Endothelial cell of umbilical vein (primary cell): ENCODE data around the gene TLE3. TPM values are rescaled to one million over a fixed set of nuclear protein-coding genes. Genes with fewer than 3 reads are reported as not detected.

Experiments used
- BruUV-seq: library from RNA; stranded (reverse); fragments of 400-500 nt; replicated peaks from 2 replicates; lab custom pipeline; 2021; lab: Mats Ljungman, UMichigan
- CTCF ChIA-PET: fragments of 300-600, 350-600 bp; sonication (Branson Sonifier 250); formaldehyde crosslinking; loops from one replicate; lab custom pipeline; 2021; ENCODE audit warnings: antibody characterized with exemption, inconsistent platforms; lab: Charles Lee
- POLR2A ChIA-PET: fragments of 300-600, 350-600 bp; sonication (Branson Sonifier 250); formaldehyde crosslinking; loops from one replicate; lab custom pipeline; 2021; ENCODE audit warnings: antibody characterized with exemption, inconsistent platforms; lab: Charles Lee
- DNase-seq: peaks from one replicate; pipeline ENCODE4 v3.0.0-alpha.2; 2011; ENCODE audit warnings: low read depth, low spot score
- FAIRE-seq: peaks from 2 replicates; lab custom pipeline; 2011; peaks lifted over from hg19 to GRCh38; lab: Jason Lieb, UNC
- H2AFZ ChIP-seq: 2 replicates; pipeline ENCODE4 v1.6.0; 2012; ENCODE audit warnings: low read depth, low read length, control low read depth, inconsistent platforms
- H3K27ac ChIP-seq: 2 replicates; pipeline ENCODE4 v1.5.1; 2011; ENCODE audit warnings: low read depth, mild to moderate bottlenecking, control low read depth, low read length, moderate library complexity; ENCODE audit not compliant: insufficient read depth
- H3K27me3 ChIP-seq, 2 experiments: 2 replicates each; pipeline versions ENCODE4 v1.6.0 to v1.6.1; 2011; ENCODE audit warnings: low read length in 2 of 2, mixed read lengths in 1 of 2; ENCODE audit not compliant: control insufficient read depth in 2 of 2, insufficient read depth in 2 of 2
- H3K36me3 ChIP-seq, 2 experiments: 2 replicates in 1 of 2; 3 replicates in 1 of 2; pipeline ENCODE4 v1.5.1; 2011; ENCODE audit warnings: low read length in 2 of 2, mild to moderate bottlenecking in 1 of 2, moderate library complexity in 1 of 2; ENCODE audit not compliant: control insufficient read depth in 2 of 2, insufficient read depth in 2 of 2; ENCODE audit errors: extremely low read depth in 1 of 2
- H3K4me1 ChIP-seq: 3 replicates; pipeline ENCODE4 v1.5.1; 2011; ENCODE audit warnings: mild to moderate bottlenecking, low read length; ENCODE audit not compliant: control insufficient read depth, insufficient read depth; ENCODE audit errors: extremely low read depth
- H3K4me2 ChIP-seq: 2 replicates; pipeline ENCODE4 v1.6.1; 2011; ENCODE audit warnings: low read length, control low read depth, mixed read lengths; ENCODE audit not compliant: insufficient read depth
- H3K4me3 ChIP-seq, 3 experiments: fragments of 200-600 bp in 1 of 3; sonication (generic), shearing (Covaris generic) in 1 of 3; replicated peaks in 1 of 3; 2 replicates each; pipeline ENCODE4 v1.5.1; 2011 to 2016; ENCODE audit warnings: control low read depth in 3 of 3, low read length in 3 of 3, mild to moderate bottlenecking in 2 of 3, inconsistent platforms in 1 of 3, low read depth in 1 of 3, moderate library complexity in 1 of 3; ENCODE audit not compliant: insufficient read depth in 1 of 3
- H3K79me2 ChIP-seq: 2 replicates; pipeline ENCODE4 v1.6.0; 2012; ENCODE audit warnings: low read length, inconsistent platforms; ENCODE audit not compliant: control insufficient read depth, insufficient read depth
- H3K9ac ChIP-seq: replicated peaks from 2 replicates; pipeline ENCODE3; 2011; ENCODE audit warnings: low read length, control low read depth; ENCODE audit not compliant: insufficient read depth; ENCODE audit errors: extremely low read depth
- H3K9me1 ChIP-seq: replicated peaks from 3 replicates; pipeline ENCODE4 v1.6.0; 2011; ENCODE audit warnings: mild to moderate bottlenecking, low read length; ENCODE audit not compliant: control insufficient read depth, insufficient read depth; ENCODE audit errors: extremely low read depth
- H3K9me3 ChIP-seq: replicated peaks from 2 replicates; pipeline ENCODE4 v1.5.1; 2012; ENCODE audit warnings: low read length, inconsistent platforms; ENCODE audit not compliant: control insufficient read depth, insufficient read depth
- H4K20me1 ChIP-seq: replicated peaks from 2 replicates; pipeline ENCODE3; 2011; ENCODE audit warnings: mild to moderate bottlenecking, low read length; ENCODE audit not compliant: control insufficient read depth, insufficient read depth; ENCODE audit errors: extremely low read depth
- EZH2 ChIP-seq: IDR thresholded peaks from 2 replicates; pipeline ENCODE4 v1.6.1; 2012; ENCODE audit warnings: borderline replicate concordance, low read depth, mild to moderate bottlenecking, moderate library complexity, low read length, inconsistent platforms; ENCODE audit not compliant: severe bottlenecking
- FOS ChIP-seq: IDR thresholded peaks from 2 replicates; pipeline ENCODE4 v1.6.1; 2011; ENCODE audit warnings: mild to moderate bottlenecking, low read length, moderate library complexity, borderline replicate concordance; ENCODE audit not compliant: insufficient read depth
- GATA2 ChIP-seq: IDR thresholded peaks from 2 replicates; pipeline ENCODE4 v1.7.0; 2011; ENCODE audit warnings: low read depth, mild to moderate bottlenecking, moderate library complexity, mixed read lengths, low read length; ENCODE audit not compliant: insufficient read length, insufficient read depth
- JUN ChIP-seq: IDR thresholded peaks from 2 replicates; pipeline ENCODE4 v1.6.1; 2011; ENCODE audit warnings: borderline replicate concordance, low read depth; ENCODE audit not compliant: insufficient read length, insufficient read depth
- MYC ChIP-seq: IDR thresholded peaks from one replicate; pipeline ENCODE4 v1.6.1; 2011; ENCODE audit warnings: mild to moderate bottlenecking, low read depth, low read length
- POLR2A ChIP-seq: IDR thresholded peaks from 2 replicates; pipeline ENCODE4 v1.6.1; 2012; ENCODE audit warnings: low read depth, mild to moderate bottlenecking, control low read depth, low read length
- POLR2AphosphoS5 ChIP-seq: IDR thresholded peaks from 2 replicates; pipeline ENCODE4 v1.6.1; 2012; ENCODE audit warnings: low read depth, mild to moderate bottlenecking, control low read depth, low read length, moderate library complexity; ENCODE audit not compliant: insufficient read depth
- dilution Hi-C: fragments of 300-500 bp; cut with MboI; formaldehyde crosslinking; loops from one replicate; pipeline ENCODE4 v1.15.0; 2019; ENCODE audit warnings: low sequenced_read_pairs; ENCODE audit not compliant: extremely low pct_ligation_motif_present
- intact Hi-C: fragments of 100-400 bp; cut with micrococcal nuclease; formaldehyde crosslinking; loops from one replicate; pipeline ENCODE4 v1.10.0; 2022
- polyA plus RNA-seq, 4 experiments: library from polyadenylated mRNA; depleted of rRNA in 3 of 4; stranded (reverse) in 3 of 4; unstranded in 1 of 4; fragments of >200 nt; gene quantifications; 2 replicates each; pipeline versions ENCODE4 v1.2.1 to v1.2.3, GENCODE V29; 2011 to 2012; ENCODE audit warnings: missing spikeins in 1 of 4
- total RNA-seq: library from RNA; stranded (reverse); gene quantifications from 2 replicates; pipeline ENCODE4 v1.2.3, GENCODE V29; 2021
- TF ChIP-seq, protein P1 (sequence below), 2 donors: IDR thresholded peaks; 1 replicate in 1 of 2; 2 replicates in 1 of 2; pipeline ENCODE4 v1.5.1; 2011; ENCODE audit warnings: low read length in 2 of 2, mild to moderate bottlenecking in 2 of 2, moderate library complexity in 2 of 2, control low read depth in 1 of 2, inconsistent platforms in 1 of 2, low read depth in 1 of 2; ENCODE audit not compliant: insufficient read depth in 1 of 2; ENCODE audit errors: extremely low read depth in 1 of 2
- TF ChIP-seq, protein P2 (sequence below): IDR thresholded peaks from 2 replicates; pipeline ENCODE4 v1.6.1; 2011; ENCODE audit not compliant: insufficient read depth, insufficient read length

Gene TLE3
- total and polyA plus RNA-seq, 2 donors (not counting 3 experiments of a cell fraction or from before 2014, with no cell fraction given): 40.5 to 56.9 TPM

DNA sequence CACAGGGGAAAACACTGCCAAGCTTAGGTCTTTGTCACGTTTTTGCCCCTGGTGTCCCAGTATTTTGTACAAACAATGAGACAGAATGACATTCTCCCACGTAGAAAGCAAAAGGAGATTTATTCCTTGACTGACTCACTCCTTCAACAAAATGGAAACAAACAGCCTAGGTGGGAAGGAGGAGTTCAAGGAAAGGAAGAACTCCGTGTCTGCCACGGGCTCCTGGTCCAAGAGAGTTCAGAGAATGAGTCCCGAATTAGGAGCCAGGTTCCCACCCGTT is 8.1 kb downstream of the TLE3 start:
- intact Hi-C loops (no loop called here), dilution Hi-C loops (no loop called here)
- H3K4me1 ChIP-seq: peaks cover 26% of the 10 kb centered on the region
- no peaks in the 10 kb centered on the region for H3K9me1 ChIP-seq
- no peak overlapping the region for H3K4me2 ChIP-seq
- peaks cover 97% of the 10 kb centered on the region for H3K79me2 ChIP-seq
- no peak overlapping the region for H3K27ac ChIP-seq
- no peaks in the 10 kb centered on the region for H3K27me3 ChIP-seq
- no peak overlapping the region for H3K9ac ChIP-seq
- no peak overlapping the region for H2AFZ ChIP-seq
- no TSS peak for BruUV-seq
- DNase-seq (no peak), FAIRE-seq (peak; percentile 12)
- TF ChIP-seq, protein P1, sequence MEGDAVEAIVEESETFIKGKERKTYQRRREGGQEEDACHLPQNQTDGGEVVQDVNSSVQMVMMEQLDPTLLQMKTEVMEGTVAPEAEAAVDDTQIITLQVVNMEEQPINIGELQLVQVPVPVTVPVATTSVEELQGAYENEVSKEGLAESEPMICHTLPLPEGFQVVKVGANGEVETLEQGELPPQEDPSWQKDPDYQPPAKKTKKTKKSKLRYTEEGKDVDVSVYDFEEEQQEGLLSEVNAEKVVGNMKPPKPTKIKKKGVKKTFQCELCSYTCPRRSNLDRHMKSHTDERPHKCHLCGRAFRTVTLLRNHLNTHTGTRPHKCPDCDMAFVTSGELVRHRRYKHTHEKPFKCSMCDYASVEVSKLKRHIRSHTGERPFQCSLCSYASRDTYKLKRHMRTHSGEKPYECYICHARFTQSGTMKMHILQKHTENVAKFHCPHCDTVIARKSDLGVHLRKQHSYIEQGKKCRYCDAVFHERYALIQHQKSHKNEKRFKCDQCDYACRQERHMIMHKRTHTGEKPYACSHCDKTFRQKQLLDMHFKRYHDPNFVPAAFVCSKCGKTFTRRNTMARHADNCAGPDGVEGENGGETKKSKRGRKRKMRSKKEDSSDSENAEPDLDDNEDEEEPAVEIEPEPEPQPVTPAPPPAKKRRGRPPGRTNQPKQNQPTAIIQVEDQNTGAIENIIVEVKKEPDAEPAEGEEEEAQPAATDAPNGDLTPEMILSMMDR (IDR thresholded peaks at IDR 0.05; ENCODE audit: extremely low read depth in 1 of 2, insufficient read depth in 1 of 2, low read depth in 1 of 2, low read length in 2 of 2): no peak
- TF ChIP-seq MYC (no peak), POLR2AphosphoS5 (no peak), FOS (no peak)
- peaks cover 15 to 31% of the 10 kb centered on the region in 2 experiments for H3K36me3 ChIP-seq
- H3K9me3 ChIP-seq: no peaks in the 10 kb centered on the region
- H3K4me3 ChIP-seq: no peak overlapping the region
- no peaks in the 10 kb centered on the region for H4K20me1 ChIP-seq
- CTCF ChIA-PET: no interaction called here
- POLR2A ChIA-PET: interaction anchor here (0.6 kb wide), 1 partner anchor 731 kb away, joined by 3 read pairs; no protein-coding TSS in a partner anchor

DNA sequence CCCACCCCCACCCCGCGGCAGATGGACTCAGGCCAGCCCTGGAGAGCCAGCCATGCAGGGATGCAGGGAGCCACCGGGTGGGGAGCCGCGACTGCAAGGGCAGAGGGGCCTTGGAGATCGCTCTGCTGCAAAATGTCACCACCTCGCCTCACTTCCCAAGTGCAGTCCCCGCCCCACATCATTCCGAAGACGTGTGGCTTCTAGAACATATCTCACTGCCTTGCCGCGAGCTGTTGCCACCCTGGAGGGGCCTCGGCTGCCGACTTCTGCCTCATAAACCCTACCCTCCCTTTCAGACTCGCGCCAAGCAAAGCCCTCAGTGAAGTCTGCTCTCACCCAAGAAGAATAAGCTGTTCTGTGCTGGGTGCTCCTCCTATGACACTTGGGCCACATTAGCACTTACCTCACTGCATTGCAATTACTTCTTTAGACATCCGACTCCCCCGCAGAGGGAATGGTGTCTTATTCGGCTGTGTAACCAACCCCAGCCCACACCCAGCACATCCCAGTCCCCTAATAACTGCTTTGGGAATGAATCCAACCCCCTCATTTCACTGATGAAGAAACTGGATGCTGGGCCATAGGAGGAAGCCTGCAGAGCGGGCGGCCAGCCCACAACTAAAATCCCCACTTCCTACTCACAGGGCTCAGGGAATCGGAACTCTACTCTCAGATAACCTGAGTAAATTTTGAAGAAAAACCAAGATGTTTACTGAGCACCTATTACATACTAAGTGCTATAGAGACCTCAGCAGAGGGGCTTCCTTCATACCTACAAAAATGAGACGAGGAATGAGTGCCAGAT is 8.6 kb downstream of the TLE3 start:
- no peaks in the 10 kb centered on the region for H3K9me3 ChIP-seq
- ChIA-PET CTCF (no interaction called here), POLR2A (no interaction called here)
- H2AFZ ChIP-seq: no peak overlapping the region
- H3K4me2 ChIP-seq: no peak overlapping the region
- DNase-seq (no peak), FAIRE-seq (no peak)
- BruUV-seq: no TSS peak
- peaks cover 21% of the 10 kb centered on the region for H3K4me1 ChIP-seq
- TF ChIP-seq, protein P2, sequence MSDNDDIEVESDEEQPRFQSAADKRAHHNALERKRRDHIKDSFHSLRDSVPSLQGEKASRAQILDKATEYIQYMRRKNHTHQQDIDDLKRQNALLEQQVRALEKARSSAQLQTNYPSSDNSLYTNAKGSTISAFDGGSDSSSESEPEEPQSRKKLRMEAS: no peak
- TF ChIP-seq POLR2A: no peak
- TF ChIP-seq MYC: no peak
- no peak for TF ChIP-seq JUN
- TF ChIP-seq GATA2: no peak
- TF ChIP-seq EZH2: no peak
- TF ChIP-seq, protein P1 (IDR thresholded peaks at IDR 0.05; ENCODE audit: extremely low read depth in 1 of 2, insufficient read depth in 1 of 2, low read depth in 1 of 2, low read length in 2 of 2): no peak
- TF ChIP-seq POLR2AphosphoS5: no peak
- H3K9me1 ChIP-seq: no peaks in the 10 kb centered on the region
- dilution Hi-C loops (no loop called here), intact Hi-C loops (no loop called here)
- no peak overlapping the region for H3K27ac ChIP-seq
- H3K27me3 ChIP-seq: no peaks in the 10 kb centered on the region
- H3K79me2 ChIP-seq: peaks cover 98% of the 10 kb centered on the region
- H3K4me3 ChIP-seq: no peak overlapping the region
- peaks cover 15 to 35% of the 10 kb centered on the region in 2 experiments for H3K36me3 ChIP-seq
- H3K9ac ChIP-seq: no peak overlapping the region
- H4K20me1 ChIP-seq: no peaks in the 10 kb centered on the region
